ENCODE data around the gene NUCB2.
A peak's percentile ranks its signal among the peaks of the same experiment; 100 is the strongest.
"Not testable (repeated sequence)": the region's sequence is repeated elsewhere in the genome, so short reads cannot be mapped to it uniquely, and the experiment has no call there.

The NUCB2 gene

DNA sequence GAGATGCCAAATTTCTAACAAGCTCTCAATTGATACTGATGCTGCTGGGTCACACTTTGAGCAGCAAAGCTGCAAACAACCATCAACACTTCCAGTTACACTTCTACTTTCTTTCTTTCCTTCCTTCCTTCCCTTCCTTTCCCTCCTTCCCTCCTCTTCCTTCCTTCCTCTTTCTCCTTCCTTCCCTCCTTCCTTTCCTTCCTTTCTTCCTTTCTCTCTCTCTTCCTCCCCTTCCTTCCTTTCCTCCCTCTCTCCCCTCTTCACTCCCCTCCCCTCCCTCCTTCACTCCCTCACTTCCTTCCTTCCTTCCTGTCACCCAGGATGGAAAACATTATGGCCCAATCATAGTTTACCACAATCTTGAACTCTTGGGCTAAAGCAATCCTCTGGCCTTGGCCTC lies 35.8 kb upstream of the NUCB2 start:
- TF ChIP-seq, protein P1, sequence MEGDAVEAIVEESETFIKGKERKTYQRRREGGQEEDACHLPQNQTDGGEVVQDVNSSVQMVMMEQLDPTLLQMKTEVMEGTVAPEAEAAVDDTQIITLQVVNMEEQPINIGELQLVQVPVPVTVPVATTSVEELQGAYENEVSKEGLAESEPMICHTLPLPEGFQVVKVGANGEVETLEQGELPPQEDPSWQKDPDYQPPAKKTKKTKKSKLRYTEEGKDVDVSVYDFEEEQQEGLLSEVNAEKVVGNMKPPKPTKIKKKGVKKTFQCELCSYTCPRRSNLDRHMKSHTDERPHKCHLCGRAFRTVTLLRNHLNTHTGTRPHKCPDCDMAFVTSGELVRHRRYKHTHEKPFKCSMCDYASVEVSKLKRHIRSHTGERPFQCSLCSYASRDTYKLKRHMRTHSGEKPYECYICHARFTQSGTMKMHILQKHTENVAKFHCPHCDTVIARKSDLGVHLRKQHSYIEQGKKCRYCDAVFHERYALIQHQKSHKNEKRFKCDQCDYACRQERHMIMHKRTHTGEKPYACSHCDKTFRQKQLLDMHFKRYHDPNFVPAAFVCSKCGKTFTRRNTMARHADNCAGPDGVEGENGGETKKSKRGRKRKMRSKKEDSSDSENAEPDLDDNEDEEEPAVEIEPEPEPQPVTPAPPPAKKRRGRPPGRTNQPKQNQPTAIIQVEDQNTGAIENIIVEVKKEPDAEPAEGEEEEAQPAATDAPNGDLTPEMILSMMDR (IDR thresholded peaks at IDR 0.05; ENCODE audit: borderline replicate concordance, control extremely low read depth, extremely low read depth, insufficient read depth, missing control alignments), result no peak
- no peak for DNase-seq (ENCODE audit: low spot score)
- in situ Hi-C loops (cut with MboI; ENCODE audit: low sequenced_read_pairs, unreplicated experiment), result loop anchor here (25.0 kb wide), 1 partner anchor 122 kb away; the partner anchor contains the start of gene NCR3LG1

DNA sequence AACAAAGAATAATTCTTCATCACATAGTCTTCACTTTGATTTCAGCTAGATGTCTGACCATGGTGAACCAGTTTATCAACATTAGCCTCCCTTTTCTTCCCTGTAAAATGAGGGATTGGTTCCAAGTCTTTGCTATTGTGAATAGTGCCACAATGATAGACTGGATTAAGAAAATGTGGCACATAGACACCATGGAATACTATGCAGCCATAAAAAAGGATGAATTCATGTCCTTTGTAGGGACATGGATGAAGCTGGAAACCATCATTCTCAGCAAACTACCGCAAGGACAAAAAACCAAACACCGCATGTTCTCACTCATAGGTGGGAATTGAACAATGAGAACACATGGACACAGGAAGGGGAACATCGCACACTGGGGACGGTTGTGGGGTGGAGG lies 33.6 kb upstream of the NUCB2 start:
- DNase-seq (ENCODE audit: low spot score), result not testable (repeated sequence)
- in situ Hi-C loops (cut with MboI; ENCODE audit: low sequenced_read_pairs, unreplicated experiment), result loop anchor here (25.0 kb wide), 1 partner anchor 119 kb away; the partner anchor contains the start of gene NCR3LG1

DNA sequence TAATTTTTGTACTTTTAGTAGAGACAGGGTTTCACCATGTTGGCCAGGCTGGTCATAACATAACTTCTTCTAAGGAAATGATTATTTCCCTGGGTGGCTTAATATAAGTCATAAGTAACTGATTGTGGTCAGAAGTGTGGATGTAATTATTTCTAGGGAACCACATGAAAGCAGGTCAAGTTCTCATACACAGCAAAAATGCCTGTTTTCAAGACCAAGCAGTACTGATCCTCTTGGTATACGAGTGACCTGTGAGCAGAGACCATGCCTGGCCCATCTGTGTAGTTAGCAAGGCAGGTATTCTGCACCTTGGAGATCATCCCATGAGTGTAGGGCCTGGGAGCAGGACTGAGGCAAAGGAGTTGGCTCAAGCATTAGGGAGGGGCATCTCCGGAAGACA lies 32.5 kb upstream of the NUCB2 start:
- in situ Hi-C loops (cut with MboI; ENCODE audit: low sequenced_read_pairs, unreplicated experiment), result loop anchor here (25.0 kb wide), 1 partner anchor 118 kb away; the partner anchor contains the start of gene NCR3LG1
- TF ChIP-seq, protein P1 (IDR thresholded peaks at IDR 0.05; ENCODE audit: borderline replicate concordance, control extremely low read depth, extremely low read depth, insufficient read depth, missing control alignments), result no peak
- peak; percentile 32 for DNase-seq (ENCODE audit: low spot score)

DNA sequence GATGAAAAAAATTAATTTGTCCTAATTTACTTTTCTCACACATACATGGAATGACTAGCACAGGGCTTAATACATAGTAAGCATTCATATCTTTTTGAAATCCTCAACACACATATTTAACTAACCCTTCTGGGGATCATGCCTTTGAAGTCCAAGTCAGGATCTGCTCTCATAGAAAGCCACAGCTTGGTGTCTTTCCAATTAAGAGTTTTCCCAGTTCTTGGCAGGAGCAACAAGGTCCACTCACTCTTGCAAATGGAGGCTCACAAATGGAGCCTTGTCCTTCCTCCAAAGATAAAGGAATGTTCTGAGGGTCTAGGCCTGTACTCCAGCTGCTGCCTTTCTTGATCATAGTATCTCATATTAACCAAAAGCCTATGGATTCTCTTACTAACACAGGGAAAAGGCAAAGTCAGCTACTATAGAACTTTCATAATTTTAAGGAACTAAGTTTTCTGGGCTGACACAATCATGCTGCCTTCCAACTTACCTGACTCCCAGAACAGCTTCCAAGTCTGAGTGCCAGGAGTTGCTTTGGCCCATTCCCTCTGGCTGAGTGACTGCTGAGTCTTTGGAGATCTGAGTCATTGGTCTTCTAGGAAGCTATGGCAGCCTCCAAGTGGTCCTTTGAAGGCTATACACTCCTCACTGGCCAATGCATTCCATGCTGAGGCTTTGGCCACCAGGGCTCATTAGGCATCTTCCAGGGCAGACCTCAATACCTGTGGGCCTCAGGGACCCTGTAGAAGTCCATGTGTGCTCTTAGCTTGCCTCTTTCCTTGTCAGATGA lies 25.8 kb upstream of the NUCB2 start:
- in situ Hi-C loops (cut with MboI; ENCODE audit: low sequenced_read_pairs, unreplicated experiment), result no loop called here
- no peak for DNase-seq (ENCODE audit: low spot score)
- TF ChIP-seq, protein P1 (IDR thresholded peaks at IDR 0.05; ENCODE audit: borderline replicate concordance, control extremely low read depth, extremely low read depth, insufficient read depth, missing control alignments), result no peak

DNA sequence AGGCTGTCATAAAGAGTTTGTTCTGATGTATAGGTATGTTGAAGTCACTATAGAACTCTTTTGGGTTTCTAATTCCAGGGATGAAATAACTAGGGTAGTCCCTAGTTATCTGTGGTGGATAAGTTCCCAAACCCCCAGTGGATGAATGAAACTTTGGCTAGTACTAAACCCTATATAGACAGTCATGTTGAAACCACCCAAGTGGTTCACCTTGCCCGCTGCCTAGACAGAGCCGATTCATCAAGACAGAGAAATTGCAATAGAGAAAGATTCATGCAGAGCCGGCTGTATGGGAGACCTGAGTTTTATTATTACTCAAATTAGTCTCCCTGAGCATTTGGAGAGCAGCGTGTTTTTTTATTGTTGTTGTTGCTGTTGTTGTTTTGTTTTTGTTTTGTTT lies 23.8 kb upstream of the NUCB2 start:
- no peak for DNase-seq (ENCODE audit: low spot score)
- TF ChIP-seq, protein P1 (IDR thresholded peaks at IDR 0.05; ENCODE audit: borderline replicate concordance, control extremely low read depth, extremely low read depth, insufficient read depth, missing control alignments), result no peak
- in situ Hi-C loops (cut with MboI; ENCODE audit: low sequenced_read_pairs, unreplicated experiment), result no loop called here

DNA sequence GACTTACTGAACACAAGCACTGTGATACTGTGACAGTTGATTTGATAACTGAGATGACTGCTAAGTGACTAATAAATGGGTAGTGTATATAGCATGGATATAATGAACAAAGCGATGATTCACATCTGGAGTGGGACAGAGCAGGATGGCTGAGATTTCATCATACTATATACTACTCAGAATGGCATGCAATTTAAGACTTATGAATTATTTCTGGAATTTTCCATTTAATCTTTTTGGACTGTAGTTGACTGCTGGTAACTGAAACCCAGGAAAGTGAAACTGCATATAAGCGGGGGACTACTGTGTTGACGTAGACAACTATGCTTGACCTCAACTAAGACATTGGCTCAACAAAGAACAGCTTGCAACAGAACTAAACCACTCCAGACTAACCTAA lies 20.0 kb upstream of the NUCB2 start:
- TF ChIP-seq, protein P1 (IDR thresholded peaks at IDR 0.05; ENCODE audit: borderline replicate concordance, control extremely low read depth, extremely low read depth, insufficient read depth, missing control alignments), result no peak
- in situ Hi-C loops (cut with MboI; ENCODE audit: low sequenced_read_pairs, unreplicated experiment), result no loop called here
- DNase-seq (ENCODE audit: low spot score), result no peak

DNA sequence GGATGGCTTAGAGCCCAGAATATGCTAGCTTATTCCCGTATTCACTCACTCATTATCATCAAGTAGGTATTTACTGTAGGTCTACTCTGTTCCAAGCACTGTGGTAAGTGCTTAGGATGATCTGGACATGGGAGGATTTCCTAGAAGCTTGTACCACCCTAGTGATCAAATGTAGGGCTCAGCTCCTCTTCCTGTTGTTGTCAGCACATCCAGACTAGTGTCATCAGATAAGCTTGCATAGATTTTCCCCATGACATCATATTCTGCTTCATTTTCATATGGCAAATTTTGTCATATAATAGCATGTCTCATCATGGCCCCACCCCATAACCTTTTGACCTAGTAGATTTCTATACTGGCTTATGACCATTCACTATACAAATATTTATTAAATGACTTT lies 19.3 kb upstream of the NUCB2 start:
- in situ Hi-C loops (cut with MboI; ENCODE audit: low sequenced_read_pairs, unreplicated experiment), result no loop called here
- DNase-seq (ENCODE audit: low spot score), result no peak
- TF ChIP-seq, protein P1 (IDR thresholded peaks at IDR 0.05; ENCODE audit: borderline replicate concordance, control extremely low read depth, extremely low read depth, insufficient read depth, missing control alignments), result no peak

Measured in GM13976 (cell line).